Hepatocyte (in vitro differentiated cells): Measurements from ENCODE around the gene CCDC93. TPM values are rescaled to one million over a fixed set of nuclear protein-coding genes. Genes with fewer than 3 reads are reported as not detected.
"Not testable (repeated sequence)": the region's sequence is repeated elsewhere in the genome, so short reads cannot be mapped to it uniquely, and the experiment has no call there.

Source experiments
- DNase-seq: peaks from one replicate; pipeline ENCODE4 v3.0.0-alpha.2; 2016; ENCODE audit warnings: low spot score
- H2AFZ ChIP-seq: fragments of 200-600 bp; sonication (generic); 2 replicates; pipeline ENCODE4 v1.6.0; 2016; ENCODE audit warnings: antibody characterized with exemption, mild to moderate bottlenecking
- H3K27ac ChIP-seq: fragments of 200-600 bp; sonication (generic); 2 replicates; pipeline ENCODE4 v1.5.1; 2016; ENCODE audit warnings: mild to moderate bottlenecking
- H3K27me3 ChIP-seq: fragments of 200-600 bp; sonication (generic); 2 replicates; pipeline ENCODE4 v1.6.1; 2016
- H3K36me3 ChIP-seq: fragments of 200-600 bp; sonication (generic); replicated peaks from 2 replicates; pipeline ENCODE4 v1.5.1; 2016; ENCODE audit warnings: low read depth; ENCODE audit not compliant: insufficient read depth
- H3K4me1 ChIP-seq: fragments of 200-600 bp; sonication (generic); 2 replicates; pipeline ENCODE4 v1.5.1; 2016; ENCODE audit warnings: mild to moderate bottlenecking, moderate library complexity; ENCODE audit not compliant: insufficient read depth
- H3K4me2 ChIP-seq: fragments of 200-600 bp; sonication (generic); 2 replicates; pipeline ENCODE4 v1.6.0; 2016
- H3K4me3 ChIP-seq: fragments of 200-600 bp; sonication (generic); 2 replicates; pipeline ENCODE4 v1.5.1; 2016; ENCODE audit warnings: mild to moderate bottlenecking
- H3K79me2 ChIP-seq: fragments of 200-600 bp; sonication (generic); 2 replicates; pipeline ENCODE4 v1.6.0; 2017; ENCODE audit warnings: mild to moderate bottlenecking
- H3K9me2 ChIP-seq: fragments of 200-600 bp; sonication (generic); replicated peaks from 2 replicates; pipeline ENCODE4 v1.6.0; 2017; ENCODE audit warnings: mild to moderate bottlenecking; ENCODE audit not compliant: insufficient read depth
- H3K9me3 ChIP-seq: fragments of 200-600 bp; sonication (generic); 2 replicates; pipeline ENCODE4 v1.5.1; 2016; ENCODE audit warnings: low read depth, mild to moderate bottlenecking
- H4K20me1 ChIP-seq: fragments of 200-600 bp; sonication (generic); 2 replicates; pipeline ENCODE4 v1.6.0; 2016; ENCODE audit warnings: mild to moderate bottlenecking; ENCODE audit not compliant: insufficient read depth, poor library complexity, severe bottlenecking
- CTCF ChIP-seq: fragments of 200-600 bp; sonication (generic); IDR thresholded peaks from 2 replicates; pipeline ENCODE4 v1.5.1; 2016; ENCODE audit warnings: antibody characterized with exemption, mild to moderate bottlenecking; ENCODE audit not compliant: poor library complexity
- EZH2 ChIP-seq: fragments of 200-600 bp; sonication (generic); IDR thresholded peaks from 2 replicates; pipeline ENCODE4 v1.6.1; 2016; ENCODE audit warnings: antibody characterized with exemption, mild to moderate bottlenecking, borderline replicate concordance
- EZH2phosphoT487 ChIP-seq: fragments of 200-600 bp; sonication (generic); IDR thresholded peaks from one replicate; pipeline ENCODE4 v1.6.1; 2018; ENCODE audit warnings: antibody characterized with exemption, mild to moderate bottlenecking, low read depth, moderate library complexity; ENCODE audit not compliant: unreplicated experiment, severe bottlenecking
- WGBS: methylation state at CpG from one replicate; pipeline ENCODE4 v1.1.6; 2016; ENCODE audit warnings: low lambda C conversion rate; ENCODE audit errors: missing lambda C conversion rate; 5-methylcytosine and 5-hydroxymethylcytosine counted together
- polyA plus RNA-seq: library from polyadenylated mRNA; unstranded; fragments of >200 nt; fragmentation: Nextera tagmentation; extraction: Ambion mirVana; gene quantifications from 2 replicates; pipeline ENCODE4 v1.2.1, GENCODE V29; 2016
- total RNA-seq: library from RNA; depleted of rRNA; stranded (reverse); fragments of >200 nt; gene quantifications from 2 replicates; pipeline ENCODE4 v1.2.3, GENCODE V29; 2014

CCDC93 gene
- total and polyA plus RNA-seq, 2 experiments from 2014 or later: 13.2 to 37.4 TPM

GRCh38 chr2:118029025-118029424 lies 15.2 kb upstream of the CCDC93 start:
- H3K4me1 ChIP-seq: no peaks in the 10 kb centered on the region
- no peak for TF ChIP-seq EZH2phosphoT487
- no peak for TF ChIP-seq CTCF
- TF ChIP-seq EZH2: no peak
- no peaks in the 10 kb centered on the region for H3K36me3 ChIP-seq
- H3K79me2 ChIP-seq: no peaks in the 10 kb centered on the region
- peaks cover 15% of the 10 kb centered on the region for H3K27me3 ChIP-seq
- H2AFZ ChIP-seq: no peak overlapping the region
- H4K20me1 ChIP-seq: no peaks in the 10 kb centered on the region
- no peaks in the 10 kb centered on the region for H3K9me2 ChIP-seq
- no peak for DNase-seq
- no peak overlapping the region for H3K4me2 ChIP-seq
- no peak overlapping the region for H3K27ac ChIP-seq
- WGBS: 95% methylated on average over 6 of the region's 6 CpGs
- H3K9me3 ChIP-seq: no peaks in the 10 kb centered on the region
- no peak overlapping the region for H3K4me3 ChIP-seq

- no peak for TF ChIP-seq EZH2phosphoT487
- TF ChIP-seq CTCF: no peak
- no peak for TF ChIP-seq EZH2
- Histone ChIP-seq H4K20me1 (no peaks in the 10 kb centered on the region), H2AFZ (no peak overlapping the region), H3K79me2 (no peaks in the 10 kb centered on the region), H3K4me3 (no peak overlapping the region), H3K4me1 (no peaks in the 10 kb centered on the region), H3K27ac (no peak overlapping the region), H3K27me3 (peaks cover 4% of the 10 kb centered on the region), H3K4me2 (no peak overlapping the region), H3K9me2 (no peaks in the 10 kb centered on the region), H3K9me3 (no peaks in the 10 kb centered on the region), H3K36me3 (no peaks in the 10 kb centered on the region)
- no peak for DNase-seq
Observed at GRCh38 chr2:118021356-118021755, 7.5 kb upstream of the CCDC93 start.

- Histone ChIP-seq H3K79me2 (no peaks in the 10 kb centered on the region), H3K4me1 (no peaks in the 10 kb centered on the region), H3K4me2 (no peak overlapping the region), H3K9me2 (no peaks in the 10 kb centered on the region), H3K36me3 (no peaks in the 10 kb centered on the region), H4K20me1 (no peaks in the 10 kb centered on the region), H3K27me3 (no peaks in the 10 kb centered on the region), H3K9me3 (no peaks in the 10 kb centered on the region), H3K4me3 (no peak overlapping the region), H2AFZ (no peak overlapping the region), H3K27ac (no peak overlapping the region)
- WGBS: 81% methylated on average over 1 of the region's 1 CpG
- TF ChIP-seq EZH2 (no peak), CTCF (no peak), EZH2phosphoT487 (no peak)
- no peak for DNase-seq
Observed at GRCh38 chr2:118019821-118020220, 6.0 kb upstream of the CCDC93 start.

- Histone ChIP-seq H3K36me3 (no peaks in the 10 kb centered on the region), H3K4me2 (no peak overlapping the region), H3K27me3 (no peaks in the 10 kb centered on the region), H3K9me3 (no peaks in the 10 kb centered on the region), H3K9me2 (no peaks in the 10 kb centered on the region), H3K79me2 (peaks cover 18% of the 10 kb centered on the region), H2AFZ (no peak overlapping the region), H3K4me1 (peaks cover 3% of the 10 kb centered on the region), H4K20me1 (peaks cover 11% of the 10 kb centered on the region), H3K4me3 (no peak overlapping the region), H3K27ac (no peak overlapping the region)
- DNase-seq: no peak
- TF ChIP-seq EZH2 (no peak), CTCF (no peak), EZH2phosphoT487 (no peak)
- WGBS: 85% methylated on average over 5 of the region's 5 CpGs
Observed at GRCh38 chr2:118016911-118017310, 3.0 kb upstream of the CCDC93 start.

- not testable (repeated sequence) for H3K27ac ChIP-seq, H3K4me1 ChIP-seq, H3K36me3 ChIP-seq, H3K4me3 ChIP-seq, H3K4me2 ChIP-seq, H3K9me3 ChIP-seq, H3K27me3 ChIP-seq, H2AFZ ChIP-seq, DNase-seq, H3K9me2 ChIP-seq
- H3K79me2 ChIP-seq: peaks cover 29% of the 10 kb centered on the region
- H4K20me1 ChIP-seq: peaks cover 14% of the 10 kb centered on the region
- 94% methylated on average over 10 of the region's 10 CpGs for WGBS
Observed at GRCh38 chr2:118015761-118016160, 1.9 kb upstream of the CCDC93 start.
